ENCODE measurements around the gene ZNF14.
"Not testable (repeated sequence)": the region's sequence is repeated elsewhere in the genome, so short reads cannot be mapped to it uniquely, and the experiment has no call there.

The ZNF14 gene

GRCh38 chr19:19732579-19733501 is at the start of gene ZNF14:
Gene ZNF14 (minus strand): TSS chr19:19733112. CDS start chr19:19732958, 154 bp downstream.
- peak; percentile 83 for DNase-seq (ENCODE audit: low read depth, low spot score)

DNA sequence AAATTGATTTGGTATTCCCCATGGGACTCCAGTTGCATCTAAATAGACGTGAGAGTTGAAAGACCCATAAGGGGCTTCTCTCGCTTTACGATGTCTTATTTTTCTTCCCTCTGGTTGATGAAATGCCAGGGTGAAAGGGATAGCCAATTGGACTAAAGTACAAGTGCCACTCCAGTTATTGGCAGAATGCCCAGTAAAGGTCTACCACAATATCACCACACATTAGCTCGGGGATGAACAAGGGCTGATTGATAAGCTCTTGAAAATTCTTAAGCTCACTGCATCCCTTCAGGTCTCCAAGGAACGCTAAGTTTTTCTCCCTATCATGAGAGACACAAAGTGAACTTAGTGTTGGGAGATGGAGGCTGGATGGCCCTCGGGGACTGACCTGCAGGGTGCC is 48.9 kb upstream of the ZNF14 start:
- DNase-seq (ENCODE audit: low read depth, low spot score), result not testable (repeated sequence)

- no peak for DNase-seq (ENCODE audit: low read depth, low spot score)
Measured at GRCh38 chr19:19778666-19779065, 45.8 kb upstream of the ZNF14 start.

DNA sequence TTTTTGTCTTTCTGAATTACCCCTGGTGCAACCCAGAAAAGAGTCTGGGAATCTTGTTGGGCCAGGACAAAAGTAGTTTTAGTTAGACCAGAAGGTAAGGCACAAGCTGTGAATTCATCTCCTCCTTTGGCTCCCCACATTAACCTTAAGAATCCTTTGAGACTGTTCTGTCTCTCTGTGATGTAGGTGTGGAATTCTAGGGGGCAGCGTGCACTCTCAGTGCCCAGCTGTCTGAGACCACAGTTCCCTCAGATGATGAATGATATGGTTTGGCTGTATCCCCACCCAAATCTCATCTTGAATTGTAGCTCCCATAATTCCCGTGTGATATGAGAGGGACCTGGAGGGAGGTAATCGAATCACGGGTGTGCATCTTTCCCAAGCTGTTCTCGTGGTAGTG is 44.8 kb upstream of the ZNF14 start:
- DNase-seq (ENCODE audit: low read depth, low spot score), result no peak

DNA sequence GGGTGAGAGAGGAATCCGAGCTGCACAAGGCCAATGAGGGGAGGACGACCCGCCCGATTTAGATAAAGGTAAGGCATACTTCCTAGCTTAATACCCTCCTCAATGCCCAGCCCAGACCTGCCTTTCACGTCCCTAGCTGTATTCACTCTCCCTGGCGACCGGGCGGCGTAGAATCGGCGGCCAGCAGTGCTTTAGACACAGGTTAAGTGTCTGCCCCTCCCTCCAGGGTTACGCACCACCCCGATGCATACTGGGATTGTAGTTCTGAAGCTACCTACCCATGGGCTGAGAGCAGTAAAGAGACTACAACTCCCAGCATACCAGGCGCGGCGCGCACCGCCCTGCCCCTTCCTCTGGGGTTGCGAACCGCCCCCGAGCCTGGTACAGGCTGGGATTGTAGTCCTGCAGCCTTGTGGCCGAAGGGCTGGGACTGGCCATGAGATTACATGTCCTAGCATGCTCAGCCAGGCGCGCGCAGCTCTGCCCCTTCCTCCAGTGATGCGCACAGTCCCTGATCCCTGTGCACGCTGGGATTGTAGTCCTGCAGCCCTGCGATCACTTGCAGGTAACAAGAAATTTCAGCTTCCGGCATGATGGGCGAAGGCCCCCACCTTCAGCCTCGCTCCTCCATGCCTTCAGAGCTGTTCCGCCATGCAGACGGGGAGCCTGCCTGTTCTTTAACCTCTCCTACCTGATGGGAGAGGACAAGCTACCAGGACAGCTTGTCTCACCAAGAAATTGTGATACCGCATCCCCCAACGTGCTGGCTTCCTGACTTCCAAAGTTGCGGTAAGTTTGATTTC is 43.5 kb upstream of the ZNF14 start:
- peak; percentile 78 for DNase-seq (ENCODE audit: low read depth, low spot score)

- no peak for DNase-seq (ENCODE audit: low read depth, low spot score)
Measured at GRCh38 chr19:19775891-19776205, 42.9 kb upstream of the ZNF14 start.

DNA sequence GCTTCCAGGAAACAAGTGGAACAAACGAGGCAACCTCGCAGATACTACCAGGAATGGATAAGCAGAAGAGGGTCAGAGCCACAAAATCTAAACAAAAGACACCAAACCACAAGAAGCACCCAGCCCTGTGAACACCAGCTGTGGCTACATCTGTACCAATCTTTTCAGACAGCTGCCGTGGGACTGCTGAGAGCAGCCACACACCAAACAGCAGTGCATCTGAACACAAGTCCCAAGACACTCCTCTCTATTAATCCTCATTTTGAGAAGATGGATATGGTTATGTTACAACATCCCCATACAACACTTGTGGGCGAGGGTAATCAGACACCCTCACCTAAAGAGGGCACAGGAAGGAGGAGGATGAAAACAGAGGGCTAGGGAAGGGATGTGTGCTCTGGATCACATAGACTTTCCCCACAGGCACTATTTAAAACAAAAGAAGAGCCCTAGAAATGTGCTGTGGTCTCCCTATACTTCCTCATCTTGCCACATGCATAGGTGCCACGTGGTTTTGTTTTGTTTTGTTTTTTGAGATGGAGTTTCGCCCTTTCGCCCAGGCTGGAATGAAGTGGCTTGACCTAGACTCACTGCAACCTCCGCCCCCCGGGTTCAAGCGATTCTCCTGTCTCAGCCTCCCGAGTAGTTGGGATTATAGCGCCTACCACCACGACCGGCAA is 41.6 kb upstream of the ZNF14 start:
- DNase-seq (ENCODE audit: low read depth, low spot score), result no peak

- DNase-seq (ENCODE audit: low read depth, low spot score), result not testable (repeated sequence)
Measured at GRCh38 chr19:19771963-19772362, 39.1 kb upstream of the ZNF14 start.

GRCh38 chr19:19769971-19770370 is 37.1 kb upstream of the ZNF14 start:
- DNase-seq (ENCODE audit: low read depth, low spot score), result not testable (repeated sequence)

DNA sequence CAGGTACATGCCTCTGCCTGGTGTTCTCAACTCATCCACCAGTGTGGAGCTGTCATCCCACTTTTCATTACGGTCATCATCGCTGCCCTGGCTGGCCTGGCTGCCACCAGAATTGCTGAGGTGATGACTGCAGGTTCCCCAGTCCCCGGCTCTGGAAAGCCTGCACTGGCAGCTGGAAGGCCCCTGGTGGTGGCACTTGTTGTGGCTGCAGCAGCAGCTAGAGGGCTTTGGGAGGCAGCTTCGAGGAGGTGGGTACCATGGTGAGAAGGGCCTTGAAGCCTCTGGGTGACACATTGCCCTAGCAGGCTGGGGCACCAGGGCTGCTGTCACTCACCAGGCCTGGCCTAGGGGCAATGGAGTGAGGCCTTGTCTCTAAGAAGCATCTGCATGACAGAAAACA is 25.3 kb upstream of the ZNF14 start:
- no peak for DNase-seq (ENCODE audit: low read depth, low spot score)

GRCh38 chr19:19752760-19753403 is 20.0 kb upstream of the ZNF14 start:
- no peak for DNase-seq (ENCODE audit: low read depth, low spot score)

GRCh38 chr19:19751846-19752245 is 18.9 kb upstream of the ZNF14 start:
- no peak for DNase-seq (ENCODE audit: low read depth, low spot score)

- DNase-seq (ENCODE audit: low read depth, low spot score), result no peak
Measured at GRCh38 chr19:19750842-19751790, 18.2 kb upstream of the ZNF14 start.

DNA sequence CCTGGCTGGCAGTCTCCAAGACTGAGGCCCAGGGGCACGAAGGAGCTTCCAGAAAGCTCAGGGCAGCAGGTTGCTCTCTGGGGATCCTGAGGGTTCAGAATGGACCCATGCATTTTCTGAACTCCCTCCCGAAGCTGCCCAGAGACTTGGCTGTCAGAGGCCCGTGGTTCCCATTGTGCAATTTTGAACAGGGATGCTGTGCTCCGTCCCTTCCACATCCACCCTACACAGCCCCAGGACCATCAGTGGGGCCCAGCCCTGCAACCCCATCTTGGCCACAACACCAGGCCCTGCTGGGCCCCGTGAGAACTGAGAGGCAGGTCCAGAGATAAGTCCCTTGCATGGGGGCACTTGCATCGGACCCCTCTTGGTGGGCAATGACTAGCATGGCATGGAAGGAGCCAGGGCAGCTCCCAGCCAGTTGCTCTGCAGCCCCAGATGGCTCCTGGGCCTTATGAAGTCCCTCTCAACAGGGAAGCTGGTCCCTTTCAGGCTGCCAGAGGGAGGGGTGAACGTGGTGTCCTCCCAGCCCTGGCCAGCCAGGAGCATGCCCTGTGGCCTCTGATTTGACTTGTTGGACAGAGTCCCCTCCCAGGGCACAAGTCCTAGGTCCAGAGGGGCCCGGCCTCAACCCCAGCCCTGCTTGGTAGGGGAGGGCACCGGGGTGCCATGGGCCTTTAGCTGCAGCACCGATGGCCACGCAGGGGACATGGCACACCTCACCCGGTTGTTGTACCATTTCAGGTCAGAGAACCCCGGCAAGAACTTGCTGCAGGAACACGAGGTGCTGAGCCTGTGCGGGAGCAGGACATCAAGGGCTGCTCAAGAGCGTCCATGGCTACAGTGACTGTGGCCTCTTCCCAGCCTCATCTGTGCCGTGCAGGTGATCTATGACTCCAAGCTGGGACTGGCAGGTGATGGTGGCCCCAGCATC is 17.3 kb upstream of the ZNF14 start:
- no peak for DNase-seq (ENCODE audit: low read depth, low spot score)

DNA sequence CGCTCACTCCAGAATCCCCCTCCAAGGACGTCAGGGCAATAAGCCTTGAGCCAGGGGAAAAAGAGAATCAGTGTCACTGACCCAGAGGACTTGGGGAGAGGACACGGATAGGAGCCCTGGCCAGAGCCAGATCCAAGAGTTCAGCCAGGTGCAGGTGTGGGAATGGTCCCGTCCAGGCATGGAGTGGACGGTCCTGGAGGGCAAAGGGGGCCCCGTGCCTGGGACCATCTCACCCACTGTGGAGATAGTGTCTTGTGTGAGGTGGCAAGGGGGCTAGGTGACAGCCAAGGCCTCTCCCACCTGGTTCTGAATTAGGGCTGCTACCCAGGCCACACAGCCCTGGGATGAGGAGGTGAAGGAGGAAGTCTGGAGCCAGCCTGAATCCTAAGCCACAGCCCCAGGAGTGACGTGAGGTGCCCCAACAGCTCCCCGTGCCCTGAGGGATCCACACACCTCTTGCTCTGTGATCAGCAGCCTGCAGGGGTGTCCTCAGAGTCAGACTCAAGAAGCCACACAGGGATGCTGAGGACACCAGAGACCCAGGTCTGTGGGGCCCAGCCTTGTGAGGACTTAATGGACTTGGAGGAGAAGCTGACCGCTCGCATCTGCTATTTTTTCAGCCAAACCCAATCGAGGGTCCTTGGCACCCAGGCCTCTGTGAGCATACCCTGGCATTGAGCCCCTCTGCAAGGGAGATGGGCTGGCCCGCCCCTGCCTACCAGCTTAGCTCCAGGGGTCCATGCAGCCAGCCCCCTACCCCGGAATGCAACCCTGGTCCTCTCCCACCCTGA is 16.4 kb upstream of the ZNF14 start:
- DNase-seq (ENCODE audit: low read depth, low spot score), result no peak

GRCh38 chr19:19748249-19748938 is 15.5 kb upstream of the ZNF14 start:
- no peak for DNase-seq (ENCODE audit: low read depth, low spot score)

DNA sequence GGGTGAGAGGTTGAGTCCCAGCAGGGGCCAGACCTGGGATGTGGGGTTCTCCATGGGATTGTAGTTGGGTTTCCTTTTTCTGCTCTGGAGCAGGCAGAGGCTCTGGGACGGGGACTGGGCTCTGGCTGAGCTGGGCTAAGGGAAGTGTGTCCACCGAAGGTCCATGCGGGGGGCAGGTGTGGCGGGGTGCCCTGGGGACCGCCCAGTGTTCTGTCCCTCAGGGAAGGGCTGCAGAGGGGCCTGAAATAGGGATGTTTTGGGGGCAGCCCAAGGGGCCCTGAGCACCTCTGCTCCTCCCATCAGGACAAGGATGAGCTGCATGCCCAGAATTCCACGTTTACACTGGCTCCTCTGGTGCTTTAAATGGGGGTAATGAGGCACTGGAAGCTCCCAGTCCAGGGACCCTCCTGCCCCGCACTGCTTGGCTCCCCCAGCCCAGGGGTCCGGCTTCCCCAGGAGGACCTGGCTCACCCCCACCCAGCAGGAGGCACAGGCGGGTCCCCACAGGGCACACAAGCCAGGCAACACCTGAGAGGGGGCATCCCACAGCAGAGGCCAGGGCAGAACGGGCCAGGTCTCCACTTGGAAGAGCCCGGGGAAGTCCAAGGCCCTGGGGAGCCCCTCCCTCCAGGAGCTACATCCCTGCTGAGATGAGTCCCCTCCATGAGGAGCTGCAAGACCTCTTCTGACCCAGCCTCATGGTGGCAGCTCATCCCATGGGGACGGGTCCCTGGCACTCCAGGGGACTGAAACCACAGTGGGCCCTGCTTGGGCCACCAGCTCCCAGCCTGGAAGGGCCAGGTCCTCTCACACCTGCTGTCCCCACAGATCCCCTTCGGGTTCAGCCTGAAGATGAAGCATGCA is 14.7 kb upstream of the ZNF14 start:
- no peak for DNase-seq (ENCODE audit: low read depth, low spot score)

Measured in activated naive CD8-positive, alpha-beta T cell treated with anti-CD3 and anti-CD28 coated beads, Interleukin-2, amount 50 U/mL, for 16 hours (primary cell).